Vagina (tissue), 2 donors: ENCODE results near the gene PLEKHM3. TPM values are rescaled to one million over a fixed set of nuclear protein-coding genes. Genes with fewer than 3 reads are reported as not detected.

Experiments
- DNase-seq, 2 donors: peaks; one replicate each; pipeline ENCODE4 v3.0.0-alpha.2; 2017; ENCODE audit errors: extremely low spot score in 2 of 2
- H3K27ac ChIP-seq: fragments of 200-600 bp; sonication (generic); one replicate; pipeline ENCODE4 v1.5.1; 2019
- H3K27me3 ChIP-seq: fragments of 200-600 bp; sonication (generic); one replicate; pipeline ENCODE4 v1.5.1; 2019
- H3K36me3 ChIP-seq, 2 donors: fragments of 200-600 bp; sonication (generic); one replicate each; pipeline ENCODE4 v1.5.1; 2017 to 2019
- H3K4me1 ChIP-seq: fragments of 200-600 bp; sonication (generic); one replicate; pipeline ENCODE4 v1.5.1; 2019
- H3K4me3 ChIP-seq, 2 donors: fragments of 200-600 bp; sonication (generic); 1 replicate in 1 of 2; 2 replicates in 1 of 2; pipeline ENCODE4 v1.5.1; 2016 to 2019
- H3K9me3 ChIP-seq: fragments of 200-600 bp; sonication (generic); one replicate; pipeline ENCODE4 v1.5.1; 2019
- POLR2A ChIP-seq, 2 donors: fragments of 450-650 bp; IDR thresholded peaks; one replicate each; pipeline ENCODE4 v1.6.1; 2017; ENCODE audit warnings: antibody characterized with exemption in 2 of 2, mild to moderate bottlenecking in 2 of 2, moderate library complexity in 2 of 2
- POLR2AphosphoS5 ChIP-seq, 2 donors: sonication (generic); formaldehyde crosslinking; IDR thresholded peaks; one replicate each; pipeline ENCODE4 v1.9.0; 2017; ENCODE audit warnings: antibody characterized with exemption in 2 of 2, mild to moderate bottlenecking in 2 of 2, low read depth in 1 of 2; ENCODE audit not compliant: insufficient read depth in 1 of 2
- intact Hi-C: fragments of 100-400 bp; cut with DNase I; formaldehyde crosslinking; loops from one replicate; pipeline ENCODE4 v1.15.1; 2023
- total RNA-seq: library from RNA; depleted of rRNA; stranded (reverse); fragments of >200 nt; gene quantifications from one replicate; pipeline ENCODE4 v1.2.3, GENCODE V29; 2016
- TF ChIP-seq, protein P1 (sequence below), 3 experiments: fragments of 450-650 bp in 2 of 3; fragments of 200-600 bp in 1 of 3; sonication (generic) in 1 of 3; IDR thresholded peaks; one replicate each; pipeline ENCODE4 v1.5.1; 2017 to 2019; ENCODE audit warnings: antibody characterized with exemption in 3 of 3, mild to moderate bottlenecking in 2 of 3, moderate library complexity in 2 of 3

The PLEKHM3 gene
- total RNA-seq, 1 donor from 2014 or later, result 21.4 TPM

DNA sequence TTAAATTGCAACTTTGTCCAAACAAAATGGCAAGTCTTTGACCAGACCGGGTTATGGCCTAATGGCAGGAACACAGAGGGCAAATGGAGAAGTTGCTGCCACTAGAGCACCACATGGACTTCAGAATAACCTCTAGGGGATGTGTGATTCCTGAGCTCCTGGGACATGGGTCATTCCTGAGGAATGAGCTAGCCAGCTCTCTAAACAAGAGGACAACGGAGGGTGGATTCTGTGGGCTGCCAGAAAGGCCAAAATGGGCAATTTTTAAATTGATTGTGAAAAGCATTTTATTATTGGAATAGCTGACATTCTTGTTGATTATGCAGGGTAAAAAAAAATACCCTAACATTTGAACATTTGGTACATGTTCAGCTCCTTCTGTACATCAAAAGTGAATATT is 145.8 kb downstream of the PLEKHM3 start:
- H3K36me3 ChIP-seq, result no peaks in the 10 kb centered on the region
- no peak for TF ChIP-seq POLR2AphosphoS5 (IDR thresholded peaks at IDR 0.05; ENCODE audit: insufficient read depth in 1 of 2, low read depth in 1 of 2)
- intact Hi-C loops, result no loop called here
- H3K9me3 ChIP-seq, result no peaks in the 10 kb centered on the region
- no peaks in the 10 kb centered on the region for H3K27me3 ChIP-seq
- no peaks in the 10 kb centered on the region for H3K4me1 ChIP-seq
- no peak overlapping the region for H3K4me3 ChIP-seq
- no peak for DNase-seq
- no peak overlapping the region for H3K27ac ChIP-seq

- intact Hi-C loops, result no loop called here
- Histone ChIP-seq H3K27ac (no peak overlapping the region), H3K4me1 (no peaks in the 10 kb centered on the region), H3K4me3 (no peak overlapping the region), H3K9me3 (no peaks in the 10 kb centered on the region), H3K36me3 (no peaks in the 10 kb centered on the region), H3K27me3 (no peaks in the 10 kb centered on the region)
- DNase-seq, result no peak
- TF ChIP-seq, protein P1, sequence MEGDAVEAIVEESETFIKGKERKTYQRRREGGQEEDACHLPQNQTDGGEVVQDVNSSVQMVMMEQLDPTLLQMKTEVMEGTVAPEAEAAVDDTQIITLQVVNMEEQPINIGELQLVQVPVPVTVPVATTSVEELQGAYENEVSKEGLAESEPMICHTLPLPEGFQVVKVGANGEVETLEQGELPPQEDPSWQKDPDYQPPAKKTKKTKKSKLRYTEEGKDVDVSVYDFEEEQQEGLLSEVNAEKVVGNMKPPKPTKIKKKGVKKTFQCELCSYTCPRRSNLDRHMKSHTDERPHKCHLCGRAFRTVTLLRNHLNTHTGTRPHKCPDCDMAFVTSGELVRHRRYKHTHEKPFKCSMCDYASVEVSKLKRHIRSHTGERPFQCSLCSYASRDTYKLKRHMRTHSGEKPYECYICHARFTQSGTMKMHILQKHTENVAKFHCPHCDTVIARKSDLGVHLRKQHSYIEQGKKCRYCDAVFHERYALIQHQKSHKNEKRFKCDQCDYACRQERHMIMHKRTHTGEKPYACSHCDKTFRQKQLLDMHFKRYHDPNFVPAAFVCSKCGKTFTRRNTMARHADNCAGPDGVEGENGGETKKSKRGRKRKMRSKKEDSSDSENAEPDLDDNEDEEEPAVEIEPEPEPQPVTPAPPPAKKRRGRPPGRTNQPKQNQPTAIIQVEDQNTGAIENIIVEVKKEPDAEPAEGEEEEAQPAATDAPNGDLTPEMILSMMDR (IDR thresholded peaks at IDR 0.05), result no peak
- TF ChIP-seq POLR2A (IDR thresholded peaks at IDR 0.05) (no peak), POLR2AphosphoS5 (IDR thresholded peaks at IDR 0.05; ENCODE audit: insufficient read depth in 1 of 2, low read depth in 1 of 2) (no peak)
These were observed 148.3 kb downstream of the PLEKHM3 start for GRCh38 chr2:207876842-207877535.

DNA sequence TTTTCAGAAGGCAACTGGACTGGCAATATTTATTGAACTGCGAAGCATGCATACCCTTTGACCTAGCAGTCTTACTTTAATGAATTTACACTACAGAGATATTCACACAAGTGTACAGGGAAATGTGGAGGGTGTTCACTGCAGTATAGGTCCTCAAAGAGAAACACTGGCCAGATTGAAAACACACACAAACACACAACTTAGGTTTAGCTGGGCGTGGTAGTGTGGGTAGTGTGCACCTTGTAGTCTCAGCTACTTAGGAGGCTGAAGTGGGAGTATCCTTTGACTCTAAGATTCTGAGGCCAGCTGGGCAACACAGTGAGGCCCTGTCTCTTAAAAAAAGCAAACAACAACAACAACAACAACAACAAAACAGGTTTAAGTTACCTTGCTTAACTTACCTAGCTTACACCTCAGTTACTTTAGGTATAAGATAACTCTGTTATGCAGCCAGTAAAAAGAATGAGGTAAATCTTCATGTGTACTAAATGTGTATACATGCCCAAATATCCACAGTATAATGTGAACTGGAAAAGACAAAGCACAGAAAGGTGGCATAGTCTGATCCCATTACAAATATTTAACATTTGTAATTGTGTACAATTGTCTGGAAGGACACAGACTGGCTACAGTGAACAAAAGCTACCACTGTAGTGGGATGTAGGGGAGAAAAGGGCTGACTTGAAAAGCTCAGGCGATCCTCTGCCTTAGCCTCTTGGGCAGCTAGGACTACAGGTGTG is 149.7 kb downstream of the PLEKHM3 start:
- TF ChIP-seq POLR2A (IDR thresholded peaks at IDR 0.05) (no peak), POLR2AphosphoS5 (IDR thresholded peaks at IDR 0.05; ENCODE audit: insufficient read depth in 1 of 2, low read depth in 1 of 2) (no peak)
- TF ChIP-seq, protein P1 (IDR thresholded peaks at IDR 0.05), result no peak
- no peaks in the 10 kb centered on the region for H3K27me3 ChIP-seq
- H3K27ac ChIP-seq, result no peak overlapping the region
- no peak for DNase-seq
- no peaks in the 10 kb centered on the region for H3K9me3 ChIP-seq
- H3K4me3 ChIP-seq, result no peak overlapping the region
- H3K4me1 ChIP-seq, result no peaks in the 10 kb centered on the region
- intact Hi-C loops, result no loop called here
- H3K36me3 ChIP-seq, result no peaks in the 10 kb centered on the region

DNA sequence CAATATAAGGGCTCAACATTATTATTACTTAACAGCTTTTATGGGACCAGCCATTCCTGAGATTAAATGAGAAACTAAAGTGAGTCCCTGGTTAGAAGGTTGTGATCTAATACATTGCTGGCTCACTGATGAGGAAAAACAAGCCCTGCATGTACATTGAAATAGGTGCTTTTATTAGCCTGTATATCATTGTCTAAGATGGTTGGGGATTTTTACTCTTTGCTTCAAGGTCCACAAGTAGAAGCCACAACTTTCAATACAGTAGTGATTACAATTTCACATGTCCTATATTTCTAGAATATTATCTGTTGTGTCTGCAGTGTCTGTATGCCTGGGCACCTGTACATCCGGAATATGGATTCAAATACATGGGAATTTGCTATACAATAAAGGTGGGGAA is 151.5 kb downstream of the PLEKHM3 start:
- intact Hi-C loops, result no loop called here
- no peak for DNase-seq
- Histone ChIP-seq H3K4me3 (no peak overlapping the region), H3K36me3 (no peaks in the 10 kb centered on the region), H3K27ac (no peak overlapping the region), H3K27me3 (no peaks in the 10 kb centered on the region), H3K9me3 (no peaks in the 10 kb centered on the region), H3K4me1 (no peaks in the 10 kb centered on the region)
- TF ChIP-seq POLR2AphosphoS5 (IDR thresholded peaks at IDR 0.05; ENCODE audit: insufficient read depth in 1 of 2, low read depth in 1 of 2) (no peak), POLR2A (IDR thresholded peaks at IDR 0.05) (no peak)
- TF ChIP-seq, protein P1 (IDR thresholded peaks at IDR 0.05), result no peak

GRCh38 chr2:207871911-207872310 is 153.4 kb downstream of the PLEKHM3 start:
- Histone ChIP-seq H3K36me3 (no peaks in the 10 kb centered on the region), H3K4me1 (no peaks in the 10 kb centered on the region), H3K27me3 (no peaks in the 10 kb centered on the region), H3K27ac (no peak overlapping the region), H3K9me3 (no peaks in the 10 kb centered on the region), H3K4me3 (no peak overlapping the region)
- DNase-seq, result no peak
- TF ChIP-seq, protein P1 (IDR thresholded peaks at IDR 0.05), result no peak
- no peak for TF ChIP-seq POLR2A (IDR thresholded peaks at IDR 0.05)
- TF ChIP-seq POLR2AphosphoS5 (IDR thresholded peaks at IDR 0.05; ENCODE audit: insufficient read depth in 1 of 2, low read depth in 1 of 2), result no peak
- intact Hi-C loops, result no loop called here
